ENCODE data around the gene SYT6.
A peak's percentile ranks its signal among the peaks of the same experiment; 100 is the strongest.

The SYT6 gene

DNA sequence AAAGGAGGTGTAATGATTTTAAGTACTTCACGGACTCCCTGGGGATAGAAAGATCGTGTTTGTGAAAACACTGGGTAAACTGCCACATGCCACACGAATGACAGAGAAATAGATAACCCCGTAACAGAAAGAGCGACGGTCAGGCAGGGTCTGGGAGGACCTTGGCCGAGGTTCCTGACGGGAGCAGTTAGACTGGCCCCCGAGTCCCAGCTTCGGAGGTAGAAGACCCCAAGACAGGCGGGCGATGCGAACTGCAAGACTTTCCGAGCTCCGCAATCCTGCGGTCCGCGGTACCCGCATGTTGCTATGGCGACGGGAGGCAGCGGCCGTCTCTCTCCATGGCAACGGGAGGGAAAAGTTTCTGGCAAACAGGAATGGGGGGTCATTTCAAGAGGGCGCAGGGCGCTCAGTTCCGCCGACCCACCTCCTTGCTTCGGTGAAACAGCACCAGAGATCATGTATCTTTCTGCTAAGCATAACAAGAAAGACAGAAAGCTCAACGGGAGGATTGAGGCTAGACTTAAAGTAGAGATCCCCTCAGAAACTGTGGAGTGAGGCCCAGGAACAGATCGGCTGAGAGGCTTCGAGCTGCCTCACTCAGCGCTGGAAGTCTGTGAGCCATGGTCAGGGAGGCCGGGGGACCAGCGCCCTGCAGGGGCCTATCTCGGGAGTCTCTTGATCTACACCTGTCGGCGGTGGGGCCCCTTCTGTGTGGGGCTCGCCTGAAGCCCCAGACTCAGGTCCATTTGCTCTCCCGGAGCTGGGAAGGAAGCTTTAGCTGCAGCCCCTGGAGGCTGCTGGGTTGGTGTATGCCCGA, 685 bp upstream of the SYT6 start:
- no peak for DNase-seq

DNA sequence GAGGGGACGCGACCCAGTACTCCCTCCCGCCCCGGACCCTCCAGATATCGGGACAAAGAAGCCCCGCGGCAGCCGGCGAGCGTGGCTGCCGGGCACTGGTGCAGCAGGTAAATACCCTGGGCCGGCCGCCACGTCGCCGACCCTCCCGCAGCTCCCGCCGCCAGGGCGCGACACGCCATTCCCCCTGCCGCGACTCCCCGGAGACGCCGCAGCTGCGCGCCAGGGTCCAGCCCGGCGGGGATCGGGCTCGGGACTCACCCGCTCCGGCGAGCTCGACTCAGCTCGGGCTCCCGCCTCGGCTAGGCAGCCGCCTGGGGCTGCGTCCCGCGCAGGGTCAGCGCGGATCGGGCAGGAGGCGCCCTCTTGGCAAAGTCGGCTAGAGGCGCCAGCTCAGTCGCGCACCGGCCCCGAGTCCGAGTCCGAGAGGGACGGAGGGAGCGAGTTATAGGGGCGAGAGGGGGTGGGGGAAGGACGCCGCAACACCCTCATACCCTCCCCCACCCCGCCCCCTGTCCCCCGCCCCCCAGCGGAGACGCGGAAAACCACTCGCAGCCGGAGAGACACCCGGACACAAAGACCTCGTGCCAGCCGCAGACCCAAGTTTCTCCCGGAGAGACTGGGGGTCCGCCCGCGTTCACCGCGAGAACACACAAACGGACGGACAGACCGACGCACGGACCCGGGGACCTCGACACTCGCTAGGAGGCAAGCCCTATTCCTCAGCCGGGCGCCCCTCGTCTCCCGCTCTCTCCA, 985 bp downstream of the SYT6 start:
- DNase-seq: peak in 1 of 6 experiments; percentile 12

DNA sequence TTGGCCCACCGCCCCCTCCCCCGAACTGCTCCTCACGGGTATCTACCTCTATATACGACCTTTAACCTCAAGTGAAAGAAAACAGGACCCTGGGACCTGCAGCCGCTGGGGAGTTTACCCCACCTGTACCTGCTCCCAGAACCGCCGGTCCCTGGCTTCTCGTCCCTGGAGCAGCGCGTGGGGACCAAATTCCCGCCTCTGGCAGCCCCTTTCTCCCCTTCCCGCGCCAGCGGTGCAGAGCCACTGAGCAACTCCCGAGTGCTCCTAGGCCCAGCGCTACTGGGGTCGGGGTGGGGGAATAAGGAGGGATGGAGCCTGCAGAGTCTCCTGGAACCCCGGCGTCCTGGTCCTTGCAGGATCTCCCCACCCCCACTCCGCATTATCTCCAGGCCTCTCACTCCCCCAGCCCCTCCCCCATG, 1.6 kb downstream of the SYT6 start:
- no peak for DNase-seq

DNA sequence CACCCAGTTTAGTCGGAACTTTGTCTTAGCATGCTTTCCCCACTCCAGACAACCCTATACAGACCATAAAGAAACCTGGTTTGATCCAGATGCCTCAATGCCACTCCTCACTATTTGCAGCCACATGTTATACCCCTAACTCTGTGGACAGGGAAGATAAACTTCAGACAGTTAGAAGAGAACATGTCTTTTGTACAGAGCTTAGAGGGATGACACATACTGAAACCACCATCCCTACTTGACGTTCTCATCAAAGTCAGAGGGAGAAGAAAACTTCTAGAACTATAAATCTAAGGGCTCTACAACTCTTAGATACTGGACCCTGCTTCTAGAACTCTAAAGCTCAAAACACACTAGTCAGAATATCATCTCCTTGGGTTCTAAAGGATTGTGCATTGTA, 3.7 kb downstream of the SYT6 start:
- DNase-seq: no peak

DNA sequence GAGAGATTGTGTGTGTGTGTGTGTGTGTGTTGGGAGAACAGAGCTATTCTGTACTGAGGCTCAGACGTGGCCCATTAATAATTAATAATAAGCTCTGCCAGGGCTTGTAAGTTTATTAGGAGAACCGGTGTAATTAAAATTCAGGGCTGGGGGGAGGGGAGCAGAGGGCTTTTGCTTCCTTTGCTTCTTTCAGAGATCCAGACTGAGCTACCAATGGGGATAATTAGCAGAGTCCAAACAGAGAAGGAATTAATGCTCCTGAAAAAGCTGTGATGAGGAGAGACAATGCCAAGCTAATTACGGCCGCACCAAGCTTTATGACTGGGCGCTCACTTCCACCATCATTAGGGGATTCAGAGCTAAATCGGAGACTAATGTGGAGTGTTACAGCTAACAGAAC, 4.5 kb downstream of the SYT6 start:
- DNase-seq: no peak

DNA sequence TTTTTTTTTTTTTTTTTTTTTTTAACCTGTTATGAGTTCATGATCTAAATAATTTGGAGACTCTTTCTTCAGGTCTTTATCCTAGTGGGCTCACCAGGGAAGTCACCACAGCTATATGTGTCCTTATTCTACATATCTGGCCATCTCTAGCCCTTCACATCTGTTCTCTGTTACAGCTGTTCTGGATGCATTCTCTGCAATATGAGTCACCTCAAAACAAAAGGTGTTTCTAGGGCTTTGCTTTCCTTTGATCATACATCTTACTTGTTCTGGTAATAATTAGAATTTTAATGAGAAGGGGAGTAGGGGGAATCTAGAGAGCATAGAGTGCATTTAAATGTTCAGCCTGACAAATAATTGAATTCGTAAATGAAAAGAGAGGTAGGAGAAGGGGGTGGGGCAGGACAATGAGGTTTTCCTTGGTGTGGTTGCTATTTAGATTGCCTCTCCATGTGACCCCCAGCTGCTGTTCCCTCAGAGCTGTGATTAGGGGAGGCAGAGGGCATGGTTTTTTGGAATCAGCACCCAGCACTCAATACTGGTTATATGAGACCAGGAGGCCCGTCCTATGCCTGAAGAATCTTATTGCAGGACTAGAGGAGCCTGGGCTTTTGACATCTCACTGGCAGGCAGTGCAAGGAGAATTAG, 8.0 kb downstream of the SYT6 start:
- no peak for DNase-seq

DNA sequence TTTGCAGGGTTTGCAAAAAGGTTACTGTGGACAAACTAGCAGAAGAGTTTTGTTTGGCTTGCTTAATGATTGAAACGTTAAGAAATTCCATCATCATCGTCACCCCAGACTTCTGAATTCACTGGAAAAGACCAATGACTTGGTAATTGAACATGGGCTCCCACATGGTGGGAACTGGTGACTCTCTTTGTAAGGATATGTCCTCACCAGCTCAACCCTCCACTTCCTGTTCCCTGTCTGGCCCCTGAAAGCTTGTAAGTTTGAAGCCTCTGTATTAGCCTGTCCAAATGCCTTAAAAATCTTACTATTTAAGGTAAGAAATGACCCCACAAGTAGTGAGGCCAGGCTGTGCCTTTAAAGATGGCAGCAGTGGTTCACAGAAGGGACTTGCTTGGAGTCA, 9.7 kb downstream of the SYT6 start:
- DNase-seq: no peak

DNA sequence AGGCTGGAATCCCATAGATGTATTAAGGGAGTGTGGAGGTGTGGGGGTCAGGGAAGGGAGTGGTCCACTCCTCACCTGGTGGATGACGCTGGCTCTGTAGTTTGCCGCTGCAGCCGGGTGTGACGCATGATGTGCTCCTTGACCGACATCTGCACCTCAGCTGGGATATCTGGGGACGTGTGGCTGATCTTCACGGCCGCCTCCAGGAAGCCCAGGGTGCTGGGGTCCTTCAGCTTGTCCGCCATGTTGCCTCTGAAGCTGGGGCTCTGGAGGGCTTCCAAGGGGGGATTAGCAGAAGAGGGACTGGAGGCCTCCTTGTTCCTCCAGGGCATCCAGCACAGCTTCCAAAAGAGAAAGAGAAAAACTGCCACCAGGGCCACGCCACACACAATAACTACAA, 14.1 kb downstream of the SYT6 start:
- DNase-seq: no peak

DNA sequence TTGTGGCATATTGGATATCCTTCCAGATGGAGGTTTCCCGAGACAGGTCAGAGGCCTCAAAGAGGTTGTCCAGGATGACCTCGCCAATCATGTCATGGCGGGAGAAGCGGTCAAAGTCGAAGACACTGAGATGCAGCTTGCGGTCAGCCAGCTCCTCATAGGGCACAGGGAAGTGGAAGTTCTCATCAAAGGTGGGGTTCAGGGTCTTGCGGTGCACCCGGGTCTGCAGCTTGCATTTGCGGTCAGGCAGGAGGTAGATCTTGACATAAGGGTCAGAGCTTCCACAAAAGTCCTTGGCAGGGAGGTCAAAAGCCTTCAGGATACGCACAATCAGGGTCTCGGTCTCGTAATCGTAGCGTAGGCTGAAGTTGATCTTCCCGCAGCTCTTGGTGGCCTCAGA, 16.2 kb downstream of the SYT6 start:
- DNase-seq: no peak

DNA sequence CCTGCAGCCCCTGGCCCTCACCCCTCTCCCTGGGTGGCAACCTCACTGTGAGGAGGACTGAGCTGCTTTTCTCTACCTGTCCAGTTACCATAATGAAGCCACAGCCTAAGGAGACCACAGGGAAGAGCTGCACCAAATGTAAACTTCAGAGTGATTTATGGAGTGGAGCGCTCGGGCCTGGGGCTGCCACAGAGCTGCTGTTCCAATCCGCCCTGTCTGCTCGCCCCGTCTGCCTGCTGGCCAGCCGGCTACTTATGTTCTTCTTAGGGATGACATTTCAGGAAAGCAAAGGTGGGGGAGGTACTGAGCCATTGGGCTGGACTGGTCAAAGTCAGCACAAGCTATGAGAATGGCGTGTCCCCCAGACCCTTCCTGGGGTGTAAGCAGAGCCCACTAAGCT, 17.9 kb downstream of the SYT6 start:
- DNase-seq: no peak

DNA sequence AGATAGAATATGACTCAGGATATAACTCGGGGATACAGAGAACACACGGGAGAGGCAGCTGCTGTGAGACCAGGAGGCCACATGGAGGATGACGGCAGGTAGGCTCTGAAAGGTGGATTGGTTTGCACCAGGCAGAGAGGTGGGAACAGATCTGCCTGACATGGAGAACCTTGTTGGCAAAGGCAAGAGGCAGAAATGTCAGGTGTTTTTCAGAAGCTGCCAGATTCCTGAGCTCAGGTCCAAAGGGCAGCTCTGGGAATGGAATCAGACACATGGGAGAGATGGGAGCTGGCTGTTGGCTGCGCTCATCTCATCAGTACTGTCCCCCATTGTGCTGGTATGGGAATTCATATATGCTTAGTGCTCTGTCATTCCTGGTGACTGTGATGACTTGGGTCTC, 19.2 kb downstream of the SYT6 start:
- no peak for DNase-seq

DNA sequence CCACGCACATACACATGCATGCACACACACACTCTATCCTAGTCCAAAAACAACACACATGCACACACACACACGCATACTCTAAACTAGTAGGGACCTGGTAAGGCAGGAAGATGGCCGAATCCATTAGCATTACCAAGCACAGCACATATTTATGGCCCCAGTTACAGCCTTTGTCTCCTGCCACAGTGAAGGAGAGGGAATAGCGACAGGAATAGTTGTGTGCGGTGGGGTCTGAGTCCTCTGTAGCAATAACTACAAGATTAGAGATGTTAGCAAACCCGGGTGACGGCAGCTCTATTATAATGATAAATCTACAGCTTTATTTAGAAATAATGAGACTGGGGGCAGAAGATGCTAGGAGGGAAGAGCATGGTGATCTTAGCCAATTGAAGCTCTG, 20.5 kb downstream of the SYT6 start:
- DNase-seq: no peak

DNA sequence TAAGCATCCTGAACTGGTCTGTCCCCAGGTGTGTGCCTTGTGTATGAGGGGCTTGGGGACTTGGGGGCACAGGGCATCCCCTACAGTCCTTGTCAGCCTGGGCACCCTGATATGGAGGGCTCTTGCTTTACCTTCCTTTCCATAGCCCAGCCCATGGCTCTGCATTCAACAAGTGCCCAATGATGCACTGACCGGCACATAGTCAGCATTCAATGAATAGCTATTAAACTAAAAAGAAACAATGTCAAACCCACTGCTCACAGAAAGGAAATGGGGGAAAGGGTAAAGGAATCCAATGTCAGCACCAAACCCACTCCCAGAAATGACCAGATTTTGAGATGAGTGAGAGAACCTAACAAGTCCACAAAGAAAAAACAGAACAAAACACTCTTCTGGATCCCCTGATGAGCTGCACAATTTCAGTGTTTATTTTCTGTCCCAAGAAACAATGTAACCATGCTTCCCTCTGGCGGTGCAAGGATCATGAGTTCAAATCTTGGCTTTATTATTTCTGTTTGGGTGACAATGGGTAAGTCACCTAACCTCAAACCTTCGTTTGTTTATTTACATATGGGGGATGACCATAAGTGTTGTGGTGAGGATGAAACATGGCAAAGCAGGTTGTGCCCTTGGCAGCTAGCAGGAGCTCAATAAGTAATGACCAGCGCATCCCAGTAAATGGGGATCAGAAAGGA, 22.0 kb downstream of the SYT6 start:
- no peak for DNase-seq

DNA sequence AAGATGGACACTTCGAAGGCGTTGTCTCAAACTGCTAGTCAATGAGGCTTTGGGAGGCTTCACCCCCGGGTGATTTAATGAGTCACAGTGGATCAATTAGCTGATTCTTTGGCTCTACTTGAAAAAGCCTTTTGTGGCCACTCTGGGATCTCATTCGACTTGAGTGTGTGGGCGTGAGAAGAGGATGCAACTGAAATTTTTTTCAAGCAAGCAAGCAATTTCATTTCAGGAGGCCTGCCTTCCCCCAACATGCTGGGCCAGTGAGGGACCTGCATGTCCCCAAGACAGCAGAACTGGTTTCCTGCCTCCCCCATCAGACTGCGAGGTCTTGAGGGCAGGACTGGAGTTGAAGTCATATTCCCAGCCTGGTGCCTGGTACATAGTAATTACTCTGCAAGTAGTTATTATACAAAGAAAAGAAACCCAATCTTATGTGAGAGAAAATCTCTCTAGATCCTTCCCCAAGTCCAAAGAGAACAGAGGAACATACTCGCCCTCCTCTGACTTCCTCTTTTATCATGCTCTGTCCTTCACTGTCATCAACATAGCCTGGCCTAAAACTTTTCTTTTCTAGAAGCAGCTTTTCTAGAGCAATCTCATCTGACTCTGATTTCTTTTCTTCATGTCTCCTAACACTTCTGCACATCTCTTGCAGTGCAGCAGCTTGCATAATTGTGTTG, 22.7 kb downstream of the SYT6 start:
- DNase-seq: no peak

DNA sequence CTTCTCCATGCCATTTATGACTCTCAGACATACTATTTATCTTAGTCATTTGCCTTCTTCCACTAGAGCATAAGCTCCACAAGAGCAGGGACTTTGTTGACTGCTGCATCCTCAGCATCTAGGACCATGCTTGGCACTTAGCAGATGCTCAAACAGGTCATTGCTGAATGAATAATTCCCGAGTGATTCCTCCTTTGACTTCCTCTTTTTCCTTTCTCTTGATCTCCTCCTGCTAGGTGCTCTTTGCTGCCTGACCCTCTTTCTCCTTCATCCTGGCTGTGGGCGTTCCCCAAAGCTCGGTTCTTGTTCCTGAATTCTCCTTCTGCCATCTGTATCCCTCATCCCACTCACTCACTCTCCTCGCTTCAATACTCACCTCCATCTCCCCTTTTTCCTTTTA, 23.5 kb downstream of the SYT6 start:
- no peak for DNase-seq

DNA sequence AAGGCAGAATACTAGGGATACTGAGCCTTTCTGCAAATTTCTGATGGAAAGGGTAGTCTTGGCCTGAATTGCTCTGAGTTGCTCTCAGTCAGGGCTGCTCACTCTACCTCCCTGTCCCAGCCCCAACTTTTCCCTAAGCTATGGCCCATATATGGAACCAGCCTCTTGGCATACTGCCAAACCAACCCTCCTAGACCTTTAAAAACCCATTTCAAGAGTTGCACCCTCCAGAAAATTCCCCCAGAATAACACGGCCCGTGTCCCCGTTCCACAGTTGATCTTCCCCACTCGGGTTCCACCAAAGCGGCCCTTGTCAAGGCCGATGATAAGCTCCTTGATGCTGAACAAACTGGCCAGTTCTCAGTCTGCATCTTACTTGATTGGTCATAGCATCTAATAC, 25.4 kb downstream of the SYT6 start:
- no peak for DNase-seq

DNA sequence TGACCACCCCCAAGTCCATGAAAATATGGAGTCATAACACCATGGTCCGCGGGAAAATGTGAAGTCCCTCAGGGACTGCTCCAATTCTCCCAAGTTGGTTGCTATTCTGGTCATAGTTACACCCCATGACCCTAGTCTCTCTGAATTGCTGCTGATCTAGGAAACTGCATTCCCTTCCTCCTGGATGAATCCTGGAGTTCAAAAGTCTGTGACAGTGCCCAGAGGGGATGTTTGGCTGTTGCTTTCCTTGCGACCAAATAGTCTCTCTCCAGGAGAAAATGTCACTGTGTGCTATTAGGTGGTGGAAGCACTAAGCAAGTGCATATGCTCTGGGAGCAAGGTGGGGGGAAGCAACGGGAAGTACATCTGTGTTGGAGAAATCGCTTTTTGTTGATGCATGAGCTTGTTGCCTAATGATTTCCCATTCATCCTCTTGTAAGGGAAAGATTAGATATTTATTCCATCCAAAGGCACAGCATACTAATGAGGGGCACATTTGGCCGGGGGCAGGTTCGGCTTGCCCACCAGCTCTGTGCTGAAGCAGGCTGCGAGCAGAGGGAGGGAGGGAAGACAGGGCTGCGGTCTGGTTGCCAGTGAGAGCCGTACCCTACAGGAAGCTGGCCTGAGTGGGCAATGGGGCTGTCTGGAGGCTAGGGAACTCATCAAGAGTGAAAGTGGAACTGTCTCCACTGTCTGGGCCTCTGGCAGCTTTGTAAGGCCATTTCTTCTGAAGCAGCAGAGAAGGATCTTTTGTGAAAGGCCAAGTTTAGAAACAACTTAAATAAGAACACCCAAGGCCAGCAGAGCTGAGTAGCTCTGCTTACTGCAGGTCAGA, 27.2 kb downstream of the SYT6 start:
- DNase-seq: no peak

DNA sequence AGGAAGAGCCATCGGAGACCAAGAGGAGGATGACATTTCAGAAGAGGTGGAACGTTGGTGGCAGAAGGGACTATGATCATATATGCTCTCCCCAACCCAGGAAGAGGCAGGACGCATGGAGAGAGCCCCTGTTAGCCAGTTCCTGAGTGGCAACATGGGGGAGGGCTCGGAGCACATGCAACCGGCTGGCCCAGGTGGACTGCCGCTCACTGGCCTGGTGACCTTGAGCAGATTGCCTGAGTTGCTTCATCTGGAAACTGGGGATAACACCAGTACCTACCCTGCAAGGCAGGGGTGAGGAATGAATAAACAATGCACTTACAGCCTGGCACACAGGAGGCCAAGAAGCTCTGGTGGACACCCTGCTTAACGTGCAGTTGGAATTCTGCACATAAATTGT, 29.0 kb downstream of the SYT6 start:
- DNase-seq: no peak

DNA sequence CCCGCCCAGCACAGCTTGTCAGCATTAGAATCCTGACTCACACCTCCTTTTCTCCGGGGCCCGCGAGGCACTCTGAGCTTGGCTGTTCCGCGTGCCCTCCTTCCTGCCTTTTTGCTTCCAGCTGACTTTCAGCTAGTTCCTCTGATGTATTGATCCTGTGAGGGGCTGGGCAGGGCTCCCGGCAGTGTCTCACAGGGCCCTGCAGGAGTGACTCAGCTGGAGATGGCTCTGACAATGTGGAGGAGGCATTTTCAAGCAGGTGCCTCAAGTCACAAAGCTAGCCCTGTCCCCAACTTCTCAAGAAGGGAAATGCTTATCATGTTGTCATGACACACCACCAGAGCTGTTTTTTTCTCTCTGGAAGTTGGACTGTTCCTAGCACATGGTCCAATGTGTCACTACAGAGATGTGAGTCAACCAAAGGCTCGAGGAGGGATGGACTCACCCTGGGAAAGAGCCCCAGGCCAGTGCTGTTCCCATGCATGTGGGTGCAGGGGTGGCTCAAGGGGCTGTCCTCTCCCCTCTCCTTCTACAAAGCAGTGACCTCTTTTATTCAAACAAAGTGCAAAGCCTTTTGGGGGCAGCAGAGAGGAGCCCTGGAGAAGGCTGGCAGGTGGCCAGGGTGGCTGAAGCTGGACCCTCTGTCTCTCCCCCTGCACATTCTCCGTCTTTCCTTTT, 30.6 kb downstream of the SYT6 start:
- DNase-seq: no peak

DNA sequence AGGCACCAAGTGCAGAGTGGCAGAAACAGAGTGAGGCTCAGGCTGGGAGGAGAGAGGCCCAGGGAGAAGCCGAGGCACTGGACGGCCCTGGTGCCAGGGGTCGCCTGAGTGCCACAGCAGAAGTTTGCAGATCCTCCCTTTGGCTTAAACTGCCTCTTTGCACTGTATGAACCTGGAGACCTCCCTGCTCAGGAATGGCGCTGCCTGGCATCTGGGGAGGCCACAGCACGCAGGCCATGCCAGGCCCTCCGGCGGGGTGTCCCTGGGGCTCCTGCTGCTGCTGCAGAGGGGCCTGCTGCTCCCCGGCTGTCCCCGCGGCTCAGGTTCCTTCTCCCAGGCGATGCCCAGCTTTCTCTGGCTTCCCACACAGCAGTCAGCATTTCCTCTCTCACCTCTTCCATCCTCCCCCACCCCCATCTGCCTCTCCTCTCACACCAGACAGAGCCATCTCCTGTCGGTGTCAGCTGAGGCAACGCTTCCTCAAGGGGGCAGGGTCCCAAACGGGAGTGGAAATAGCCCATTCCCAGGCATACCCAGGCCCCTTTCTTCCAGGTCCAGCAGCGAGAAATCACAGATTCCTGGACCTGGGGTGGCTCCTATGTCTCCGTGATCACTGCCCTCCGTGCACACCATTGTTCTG, 35.2 kb downstream of the SYT6 start:
- no peak for DNase-seq

DNA sequence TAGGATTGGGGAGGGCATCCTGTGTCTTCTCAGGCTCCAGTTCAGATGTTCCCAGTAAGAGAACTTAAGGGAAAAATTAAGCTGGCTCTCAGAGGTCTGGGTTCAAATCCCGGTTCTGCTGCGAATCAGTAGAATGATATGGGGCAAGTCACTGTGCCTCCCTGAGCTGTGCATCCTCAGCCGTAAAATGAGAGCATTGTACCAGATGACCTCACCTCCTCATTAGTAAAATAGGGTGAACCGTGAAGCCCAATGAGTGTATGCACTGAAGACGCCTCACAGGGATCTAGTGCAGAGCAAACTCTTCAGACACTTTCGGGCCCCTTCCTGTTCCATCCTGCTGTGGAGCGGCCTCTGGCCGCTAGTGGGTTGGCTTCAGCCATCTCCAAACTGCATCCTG, 36.0 kb downstream of the SYT6 start:
- DNase-seq: no peak
